WERI-Rb-1 (cell line): ENCODE data around the gene PPP3R1.

Experiments used
- DNase-seq: peaks from one replicate; pipeline ENCODE4 v3.0.0-alpha.2; 2020
- H3K27ac ChIP-seq: fragments of 250-450 bp; sonication (Bioruptor Pico); 2 replicates; pipeline ENCODE4 v1.5.1; 2020; ENCODE audit warnings: mild to moderate bottlenecking, moderate library complexity
- H3K27me3 ChIP-seq: fragments of 250-450 bp; sonication (Bioruptor Pico); 2 replicates; pipeline ENCODE4 v1.5.1; 2021; ENCODE audit warnings: mild to moderate bottlenecking, low read depth, moderate library complexity; ENCODE audit not compliant: insufficient read depth, severe bottlenecking
- H3K36me3 ChIP-seq: fragments of 250-450 bp; sonication (Bioruptor Pico); 2 replicates; pipeline ENCODE4 v1.5.1; 2020; ENCODE audit warnings: mild to moderate bottlenecking, moderate library complexity
- H3K4me3 ChIP-seq: 2 replicates; pipeline ENCODE4 v1.5.1; 2011; ENCODE audit warnings: low read depth, mild to moderate bottlenecking, control low read depth, low read length
- H3K9me3 ChIP-seq: fragments of 250-450 bp; sonication (Bioruptor Pico); 2 replicates; pipeline ENCODE4 v1.5.1; 2021; ENCODE audit warnings: mild to moderate bottlenecking, moderate library complexity; ENCODE audit not compliant: severe bottlenecking
- CTCF ChIP-seq: IDR thresholded peaks from 2 replicates; pipeline ENCODE4 v1.5.1; 2011; ENCODE audit warnings: low read depth, mild to moderate bottlenecking, control low read depth, inconsistent platforms, low read length

PPP3R1 gene

GRCh38 chr2:68230241-68231060 is 21.9 kb downstream of the PPP3R1 start:
- Histone ChIP-seq H3K27me3 (no peaks in the 10 kb centered on the region), H3K36me3 (no peaks in the 10 kb centered on the region; the same call in 1 of the 2 replicates), H3K27ac (no peak overlapping the region), H3K4me3 (no peak overlapping the region), H3K9me3 (no peaks in the 10 kb centered on the region)
- TF ChIP-seq CTCF: no peak
- no peak for DNase-seq

GRCh38 chr2:68226794-68227193 is 25.5 kb downstream of the PPP3R1 start:
- no peaks in the 10 kb centered on the region for H3K36me3 ChIP-seq

GRCh38 chr2:68225119-68225632 is 27.2 kb downstream of the PPP3R1 start:
- peak; percentile 82 for TF ChIP-seq CTCF
- Histone ChIP-seq H3K4me3 (no peak overlapping the region), H3K27me3 (no peaks in the 10 kb centered on the region), H3K9me3 (no peaks in the 10 kb centered on the region), H3K27ac (peak overlapping the region; percentile 12; the same call in 1 of the 2 replicates), H3K36me3 (no peaks in the 10 kb centered on the region)
- peak; percentile 69 for DNase-seq

More at GRCh38 chr2:68226794-68227193, 25.5 kb downstream of the PPP3R1 start:
- H3K4me3 ChIP-seq: no peak overlapping the region
- no peaks in the 10 kb centered on the region for H3K9me3 ChIP-seq
- no peak overlapping the region for H3K27ac ChIP-seq
- TF ChIP-seq CTCF: no peak
- H3K27me3 ChIP-seq: no peaks in the 10 kb centered on the region
- no peak for DNase-seq

GRCh38 chr2:68223419-68223818 is 28.9 kb downstream of the PPP3R1 start:
- peak overlapping the region; percentile 55 for H3K27ac ChIP-seq
- no peak for DNase-seq
- no peak overlapping the region for H3K4me3 ChIP-seq
- no peak for TF ChIP-seq CTCF
- no peaks in the 10 kb centered on the region for H3K36me3 ChIP-seq
- H3K27me3 ChIP-seq: no peaks in the 10 kb centered on the region
- H3K9me3 ChIP-seq: no peaks in the 10 kb centered on the region

- TF ChIP-seq CTCF: no peak
- Histone ChIP-seq H3K4me3 (no peak overlapping the region), H3K27me3 (no peaks in the 10 kb centered on the region), H3K36me3 (no peaks in the 10 kb centered on the region), H3K27ac (peak overlapping the region; percentile 55), H3K9me3 (no peaks in the 10 kb centered on the region)
- DNase-seq: peak; percentile 50
These were observed 30.0 kb downstream of the PPP3R1 start for GRCh38 chr2:68222287-68222686.
